H9 (cell line): ENCODE results near the gene SPTBN4. TPM values are rescaled to one million over a fixed set of nuclear protein-coding genes. Genes with fewer than 3 reads are reported as not detected.
A peak's percentile ranks its signal among the peaks of the same experiment; 100 is the strongest.

Experiments used
- DNase-seq: peaks from one replicate; pipeline ENCODE4 v3.0.0-alpha.2; 2017
- H2AFZ ChIP-seq: one replicate; pipeline ENCODE4 v1.6.1; 2013; ENCODE audit warnings: mild to moderate bottlenecking, low read length, control low read depth, moderate library complexity
- H2AK5ac ChIP-seq: 2 replicates; pipeline ENCODE4 v1.6.1; 2013; ENCODE audit warnings: low read length, control low read depth, mixed read lengths; ENCODE audit not compliant: insufficient read length
- H2BK120ac ChIP-seq: one replicate; pipeline ENCODE4 v1.6.1; 2013; ENCODE audit warnings: low read depth, mild to moderate bottlenecking, low read length, control low read depth, inconsistent platforms; ENCODE audit not compliant: poor library complexity, severe bottlenecking
- H2BK12ac ChIP-seq: 2 replicates; pipeline ENCODE4 v1.6.1; 2013; ENCODE audit warnings: low read length, control low read depth, mixed read lengths, low read depth; ENCODE audit not compliant: insufficient read length
- H2BK15ac ChIP-seq: 2 replicates; pipeline ENCODE4 v1.6.1; 2013; ENCODE audit warnings: low read depth, low read length, control low read depth
- H2BK20ac ChIP-seq: one replicate; pipeline ENCODE4 v1.6.1; 2013; ENCODE audit warnings: low read depth, mild to moderate bottlenecking, low read length, control low read depth, inconsistent platforms; ENCODE audit not compliant: poor library complexity, severe bottlenecking
- H2BK5ac ChIP-seq: 2 replicates; pipeline ENCODE4 v1.6.1; 2013; ENCODE audit warnings: low read length, control low read depth, mixed read lengths; ENCODE audit not compliant: insufficient read length
- H3K14ac ChIP-seq: 2 replicates; pipeline ENCODE4 v1.6.1; 2013; ENCODE audit warnings: low read length, control low read depth; ENCODE audit not compliant: insufficient read depth
- H3K18ac ChIP-seq: 2 replicates; pipeline ENCODE4 v1.6.1; 2013; ENCODE audit warnings: low read depth, mild to moderate bottlenecking, mixed read lengths, low read length, control low read depth; ENCODE audit not compliant: insufficient read length
- H3K23ac ChIP-seq: 2 replicates; pipeline ENCODE4 v1.6.1; 2013; ENCODE audit warnings: low read length, control low read depth, mixed read lengths, low read depth; ENCODE audit not compliant: insufficient read length
- H3K23me2 ChIP-seq: 2 replicates; pipeline ENCODE4 v1.6.1; 2013; ENCODE audit warnings: low read depth, mild to moderate bottlenecking, mixed read lengths, low read length, control low read depth; ENCODE audit not compliant: insufficient read length, poor library complexity, severe bottlenecking
- H3K27ac ChIP-seq: 2 replicates; pipeline ENCODE4 v1.5.1; 2013; ENCODE audit warnings: low read length, control low read depth, mixed read lengths, low read depth; ENCODE audit not compliant: insufficient read length
- H3K27me3 ChIP-seq: 2 replicates; pipeline ENCODE4 v1.6.1; 2013; ENCODE audit warnings: low read length, control low read depth, inconsistent platforms; ENCODE audit not compliant: insufficient read depth
- H3K4ac ChIP-seq: 2 replicates; pipeline ENCODE4 v1.6.1; 2013; ENCODE audit warnings: low read depth, mild to moderate bottlenecking, control low read depth, inconsistent platforms, low read length, moderate library complexity
- H3K4me1 ChIP-seq: 2 replicates; pipeline ENCODE4 v1.6.1; 2013; ENCODE audit warnings: low read length, control low read depth, inconsistent platforms; ENCODE audit not compliant: insufficient read depth
- H3K4me2 ChIP-seq: 2 replicates; pipeline ENCODE4 v1.6.1; 2013; ENCODE audit warnings: low read length, control low read depth, mixed read lengths; ENCODE audit not compliant: insufficient read length, insufficient read depth
- H3K56ac ChIP-seq: 2 replicates; pipeline ENCODE4 v1.6.1; 2013; ENCODE audit warnings: low read depth, mild to moderate bottlenecking, mixed read lengths, low read length, control low read depth; ENCODE audit not compliant: insufficient read length
- H3K79me1 ChIP-seq: 2 replicates; pipeline ENCODE4 v1.6.1; 2013; ENCODE audit warnings: low read depth, mild to moderate bottlenecking, moderate library complexity, low read length, control low read depth, inconsistent platforms; ENCODE audit not compliant: insufficient read depth, poor library complexity, severe bottlenecking
- H3K79me2 ChIP-seq: 2 replicates; pipeline ENCODE4 v1.6.1; 2013; ENCODE audit warnings: low read length, control low read depth, inconsistent platforms; ENCODE audit not compliant: insufficient read depth
- H3K9ac ChIP-seq: 2 replicates; pipeline ENCODE4 v1.6.1; 2013; ENCODE audit warnings: low read length, control low read depth, mixed read lengths; ENCODE audit not compliant: insufficient read length; ENCODE audit errors: extremely low read depth
- H3K9me3 ChIP-seq: one replicate; pipeline ENCODE4 v1.6.1; 2013; ENCODE audit warnings: low read depth, low read length, inconsistent platforms; ENCODE audit not compliant: control insufficient read depth
- H3T11ph ChIP-seq: one replicate; pipeline ENCODE4 v1.6.1; 2013; ENCODE audit warnings: mild to moderate bottlenecking, low read length, control low read depth, inconsistent platforms
- H4K20me1 ChIP-seq: one replicate; pipeline ENCODE4 v1.6.1; 2013; ENCODE audit not compliant: control insufficient read depth, insufficient read length, insufficient read depth
- H4K5ac ChIP-seq: 2 replicates; pipeline ENCODE4 v1.6.1; 2013; ENCODE audit warnings: low read depth, mild to moderate bottlenecking, mixed read lengths, low read length, control low read depth; ENCODE audit not compliant: insufficient read length
- H4K8ac ChIP-seq: replicated peaks from 2 replicates; pipeline ENCODE4 v1.6.1; 2013; ENCODE audit warnings: low read length, control low read depth, mixed read lengths, low read depth; ENCODE audit not compliant: insufficient read length
- H4K91ac ChIP-seq: 2 replicates; pipeline ENCODE4 v1.6.1; 2013; ENCODE audit warnings: low read depth, mild to moderate bottlenecking, moderate library complexity, mixed read lengths, low read length, control low read depth; ENCODE audit not compliant: insufficient read length
- H3K27ac Mint-ChIP-seq, 3 experiments: 2 replicates in 2 of 3; 3 replicates in 1 of 3; pipeline ENCODE4 v1.8.0; 2020 to 2021; ENCODE audit warnings: mixed read lengths in 3 of 3, mild to moderate bottlenecking in 1 of 3, moderate library complexity in 1 of 3
- H3K27me3 Mint-ChIP-seq: 2 replicates; pipeline ENCODE4 v1.8.0; 2021; ENCODE audit warnings: low read depth, mild to moderate bottlenecking, moderate library complexity, mixed read lengths
- H3K36me3 Mint-ChIP-seq, 3 experiments: 2 replicates in 2 of 3; 3 replicates in 1 of 3; pipeline ENCODE4 v1.8.0; 2020 to 2021; ENCODE audit warnings: low read depth in 3 of 3, mixed read lengths in 3 of 3; ENCODE audit not compliant: insufficient read depth in 1 of 3
- H3K4me1 Mint-ChIP-seq, 2 experiments: 2 replicates each; pipeline ENCODE4 v1.8.0; 2020; ENCODE audit warnings: mixed read lengths in 2 of 2
- H3K4me3 Mint-ChIP-seq, 2 experiments: 2 replicates in 1 of 2; 3 replicates in 1 of 2; pipeline ENCODE4 v1.8.0; 2020 to 2021; ENCODE audit warnings: mild to moderate bottlenecking in 2 of 2, mixed read lengths in 2 of 2, moderate library complexity in 1 of 2
- H3K9me3 Mint-ChIP-seq, 2 experiments: 2 replicates in 1 of 2; 3 replicates in 1 of 2; pipeline ENCODE4 v1.8.0; 2020; ENCODE audit warnings: mild to moderate bottlenecking in 2 of 2, mixed read lengths in 2 of 2, moderate library complexity in 1 of 2
- WGBS: extraction: QIAGEN DNeasy Blood & Tissue Kit; methylation state at CpG from one replicate; pipeline ENCODE4 v1.1.7; 2013; ENCODE audit warnings: missing lambda C conversion rate, low lambda C conversion rate, mixed read lengths; ENCODE audit not compliant: insufficient read length; ENCODE audit errors: extremely low coverage; 5-methylcytosine and 5-hydroxymethylcytosine counted together
- total RNA-seq: library from RNA; stranded (reverse); gene quantifications from 2 replicates; pipeline ENCODE4 v1.2.1, GENCODE V29; 2021
- TF ChIP-seq, protein P1 (sequence below): fragments of 200-600 bp; sonication (generic); conservative IDR thresholded peaks from 3 replicates; pipeline ENCODE4 v1.8.0; 2021; ENCODE audit warnings: antibody characterized with exemption, mild to moderate bottlenecking

The SPTBN4 gene
- total RNA-seq, 1 experiment from 2014 or later, result 2.9 TPM

DNA sequence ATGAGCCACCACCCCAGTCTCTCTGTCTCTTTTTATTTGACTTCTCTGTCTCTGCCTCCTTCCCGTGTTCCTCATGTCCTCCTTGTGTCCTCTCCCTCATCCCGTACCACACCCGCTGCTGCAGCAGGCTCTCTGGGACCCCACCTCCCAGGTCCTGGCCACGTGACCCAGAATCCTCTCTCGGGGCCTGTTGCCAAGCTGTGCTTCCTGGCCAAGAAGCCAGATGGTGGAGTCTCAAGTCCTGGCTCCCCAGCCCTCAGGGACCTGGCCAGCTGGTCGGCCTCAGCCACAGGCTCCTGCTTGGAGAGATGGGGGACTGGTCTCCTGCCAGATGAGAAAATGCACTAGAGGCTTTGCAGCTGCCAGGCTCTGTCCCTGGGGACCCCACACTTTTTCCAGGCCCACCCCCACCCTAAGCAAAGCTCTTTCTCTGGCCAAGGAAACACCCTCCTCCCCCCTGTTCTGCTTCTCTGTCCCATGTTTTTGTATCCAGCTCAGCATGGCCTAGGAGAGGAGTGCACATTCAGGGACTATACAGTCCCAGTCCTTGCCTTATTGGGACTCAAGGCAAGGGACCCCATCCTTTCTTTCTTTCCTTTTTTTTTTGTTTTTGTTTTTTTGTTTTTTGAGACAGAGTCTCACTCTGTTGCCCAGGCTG, 75.5 kb downstream of the SPTBN4 start:
- WGBS, result no CpG with 5 or more reads among the region's 6 CpGs
- no peak for DNase-seq
- Histone ChIP-seq H3K4me2 (no peak overlapping the region), H3K79me1 (no peaks in the 10 kb centered on the region), H3K56ac (no peak overlapping the region), H3K23ac (no peak overlapping the region), H3K18ac (no peak overlapping the region), H4K20me1 (no peaks in the 10 kb centered on the region), H3K9ac (no peak overlapping the region), H2BK12ac (no peak overlapping the region), H3K27me3 (no peaks in the 10 kb centered on the region), H3K14ac (no peak overlapping the region), H2AK5ac (no peak overlapping the region), H2AFZ (no peak overlapping the region), H3K27ac (no peak overlapping the region), H2BK5ac (no peak overlapping the region), H3K4ac (no peak overlapping the region), H4K8ac (no peak overlapping the region), H3K9me3 (no peaks in the 10 kb centered on the region), H4K5ac (no peak overlapping the region), H2BK15ac (no peak overlapping the region), H3T11ph (no peak overlapping the region), H2BK120ac (no peak overlapping the region), H3K23me2 (no peaks in the 10 kb centered on the region), H3K4me1 (no peaks in the 10 kb centered on the region), H3K79me2 (no peaks in the 10 kb centered on the region), H2BK20ac (no peak overlapping the region), H4K91ac (no peak overlapping the region)
- H3K4me1 Mint-ChIP-seq, result no peaks in the 10 kb centered on the region
- H3K27ac Mint-ChIP-seq, result peak overlapping the region in 1 of 3 experiments; percentile 1; a peak in 3 of 7 replicates
- H3K9me3 Mint-ChIP-seq, result peaks cover 11 to 13% of the 10 kb centered on the region in 2 experiments; a peak in 4 of 5 replicates
- no peak overlapping the region for H3K4me3 Mint-ChIP-seq
- H3K27me3 Mint-ChIP-seq, result peaks cover 31% of the 10 kb centered on the region
- peaks cover 0 to 1% (median 0%) of the 10 kb centered on the region in 3 experiments; a peak in 1 of 7 replicates for H3K36me3 Mint-ChIP-seq
- TF ChIP-seq, protein P1, sequence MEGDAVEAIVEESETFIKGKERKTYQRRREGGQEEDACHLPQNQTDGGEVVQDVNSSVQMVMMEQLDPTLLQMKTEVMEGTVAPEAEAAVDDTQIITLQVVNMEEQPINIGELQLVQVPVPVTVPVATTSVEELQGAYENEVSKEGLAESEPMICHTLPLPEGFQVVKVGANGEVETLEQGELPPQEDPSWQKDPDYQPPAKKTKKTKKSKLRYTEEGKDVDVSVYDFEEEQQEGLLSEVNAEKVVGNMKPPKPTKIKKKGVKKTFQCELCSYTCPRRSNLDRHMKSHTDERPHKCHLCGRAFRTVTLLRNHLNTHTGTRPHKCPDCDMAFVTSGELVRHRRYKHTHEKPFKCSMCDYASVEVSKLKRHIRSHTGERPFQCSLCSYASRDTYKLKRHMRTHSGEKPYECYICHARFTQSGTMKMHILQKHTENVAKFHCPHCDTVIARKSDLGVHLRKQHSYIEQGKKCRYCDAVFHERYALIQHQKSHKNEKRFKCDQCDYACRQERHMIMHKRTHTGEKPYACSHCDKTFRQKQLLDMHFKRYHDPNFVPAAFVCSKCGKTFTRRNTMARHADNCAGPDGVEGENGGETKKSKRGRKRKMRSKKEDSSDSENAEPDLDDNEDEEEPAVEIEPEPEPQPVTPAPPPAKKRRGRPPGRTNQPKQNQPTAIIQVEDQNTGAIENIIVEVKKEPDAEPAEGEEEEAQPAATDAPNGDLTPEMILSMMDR, result no peak
